ENCODE measurements around the gene RANBP3. TPM values are rescaled to one million over a fixed set of nuclear protein-coding genes. Genes with fewer than 3 reads are reported as not detected.
"Not testable (repeated sequence)": the region's sequence is repeated elsewhere in the genome, so short reads cannot be mapped to it uniquely, and the experiment has no call there.

RANBP3 gene
- total RNA-seq, 1 experiment from 2014 or later: 89.7 TPM

GRCh38 chr19:5903624-5904351 lies 74.2 kb downstream of the RANBP3 start, which contains the start of gene NDUFA11:
Gene NDUFA11, minus strand, starts transcription at chr19:5903790. Its CDS starts 82 bp downstream, at chr19:5903708.
- no peak for DNase-seq (ENCODE audit: low spot score)

GRCh38 chr19:5903056-5903623 lies 74.8 kb downstream of the RANBP3 start:
- peak; percentile 48 for DNase-seq (ENCODE audit: low spot score)

GRCh38 chr19:5900976-5901375 lies 77.0 kb downstream of the RANBP3 start:
- no peak for DNase-seq (ENCODE audit: low spot score)

GRCh38 chr19:5899728-5900526 lies 78.0 kb downstream of the RANBP3 start:
- DNase-seq (ENCODE audit: low spot score): no peak

- no peak for DNase-seq (ENCODE audit: low spot score)
Observed at GRCh38 chr19:5897189-5897969, 80.6 kb downstream of the RANBP3 start.

- DNase-seq (ENCODE audit: low spot score): no peak
Observed at GRCh38 chr19:5896365-5897076, 81.4 kb downstream of the RANBP3 start.

GRCh38 chr19:5895890-5896289 lies 82.0 kb downstream of the RANBP3 start:
- no peak for DNase-seq (ENCODE audit: low spot score)

- no peak for DNase-seq (ENCODE audit: low spot score)
Observed at GRCh38 chr19:5895409-5895808, 82.5 kb downstream of the RANBP3 start.

- DNase-seq (ENCODE audit: low spot score): no peak
Observed at GRCh38 chr19:5894704-5895349, 83.1 kb downstream of the RANBP3 start.

- DNase-seq (ENCODE audit: low spot score): no peak
Observed at GRCh38 chr19:5893907-5894703, 83.8 kb downstream of the RANBP3 start.

GRCh38 chr19:5893296-5893903 lies 84.5 kb downstream of the RANBP3 start:
- no peak for DNase-seq (ENCODE audit: low spot score)

GRCh38 chr19:5892772-5893275 lies 85.1 kb downstream of the RANBP3 start:
- DNase-seq (ENCODE audit: low spot score): no peak

GRCh38 chr19:5891938-5892771 lies 85.8 kb downstream of the RANBP3 start:
- DNase-seq (ENCODE audit: low spot score): no peak

- DNase-seq (ENCODE audit: low spot score): no peak
Observed at GRCh38 chr19:5891572-5891937, 86.4 kb downstream of the RANBP3 start.

GRCh38 chr19:5890099-5890498 lies 87.8 kb downstream of the RANBP3 start:
- DNase-seq (ENCODE audit: low spot score): no peak

- no peak for DNase-seq (ENCODE audit: low spot score)
Observed at GRCh38 chr19:5889288-5889971, 88.5 kb downstream of the RANBP3 start.

- DNase-seq (ENCODE audit: low spot score): not testable (repeated sequence)
Observed at GRCh38 chr19:5884065-5884811, 93.7 kb downstream of the RANBP3 start.
